ENCODE measurements around the gene NEURL1B. TPM values are rescaled to one million over a fixed set of nuclear protein-coding genes. Genes with fewer than 3 reads are reported as not detected.

The NEURL1B gene
- polyA plus RNA-seq, 1 donor: 40.4 TPM

DNA sequence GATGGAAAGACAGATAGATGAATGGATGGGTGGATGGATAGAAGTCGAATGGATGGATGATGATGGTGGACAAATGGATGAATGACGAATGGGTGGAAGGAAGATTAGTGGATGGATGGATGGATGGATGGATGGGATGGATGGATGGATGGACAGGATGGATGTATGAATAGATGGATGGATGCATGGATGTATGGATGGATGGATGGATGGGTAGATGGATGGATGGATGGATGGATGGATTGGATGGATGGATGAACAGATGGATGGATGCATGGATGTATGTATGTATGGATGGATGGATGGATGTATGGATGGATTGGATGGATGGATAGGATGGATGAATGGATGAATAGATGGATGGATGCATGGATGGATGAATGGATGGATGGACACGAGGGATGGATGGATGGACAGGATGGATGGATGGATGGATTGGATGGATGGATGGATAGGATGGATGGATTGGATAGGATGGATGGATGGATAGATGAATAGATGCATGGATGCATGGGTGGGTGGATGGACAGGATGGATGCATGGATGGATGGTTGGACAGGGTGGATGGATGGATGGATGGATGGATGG is 77.6 kb downstream of the NEURL1B start:
- DNase-seq: no peak

DNA sequence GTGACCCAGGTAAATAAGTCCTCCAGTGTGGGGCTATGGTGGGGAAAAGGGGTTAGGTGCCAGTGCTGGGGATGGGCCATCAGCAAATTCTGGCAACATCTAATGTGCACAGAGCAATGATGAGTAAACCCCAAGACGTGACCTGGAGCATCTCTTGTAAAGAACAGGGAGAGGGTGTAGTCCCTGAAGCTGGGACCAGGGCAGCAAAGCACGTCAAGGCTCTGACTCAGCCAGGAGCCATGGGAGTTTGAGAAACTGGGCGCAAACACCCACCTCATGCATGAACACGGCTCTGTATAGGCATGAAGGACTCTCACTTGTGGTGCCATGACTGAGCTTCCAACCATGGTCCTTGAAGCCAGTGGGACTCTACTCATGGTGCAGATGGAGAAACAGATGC is 78.1 kb downstream of the NEURL1B start:
- no peak for DNase-seq

DNA sequence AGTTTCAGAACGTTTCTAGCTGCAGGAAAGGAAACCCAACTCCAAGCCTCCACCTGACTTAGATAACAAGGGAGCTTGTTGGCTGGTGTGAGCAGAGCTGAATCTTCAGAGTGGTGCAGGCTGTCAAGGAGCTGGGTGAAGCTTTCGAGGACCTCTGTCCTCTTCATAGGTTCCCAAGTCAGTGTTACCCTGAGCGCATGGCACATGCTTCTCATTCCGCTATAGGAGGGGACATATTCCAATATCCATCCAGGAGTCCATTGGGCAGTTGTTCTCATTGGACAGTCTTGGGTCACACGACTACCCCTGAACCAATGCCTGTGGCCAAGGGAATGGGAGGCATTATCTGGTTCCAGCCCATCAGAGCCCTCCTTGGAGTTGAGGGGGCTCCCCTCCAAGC is 79.6 kb downstream of the NEURL1B start:
- no peak for DNase-seq

GRCh38 chr5:172721455-172722326 is 80.6 kb downstream of the NEURL1B start:
- peak; percentile 77 for DNase-seq

DNA sequence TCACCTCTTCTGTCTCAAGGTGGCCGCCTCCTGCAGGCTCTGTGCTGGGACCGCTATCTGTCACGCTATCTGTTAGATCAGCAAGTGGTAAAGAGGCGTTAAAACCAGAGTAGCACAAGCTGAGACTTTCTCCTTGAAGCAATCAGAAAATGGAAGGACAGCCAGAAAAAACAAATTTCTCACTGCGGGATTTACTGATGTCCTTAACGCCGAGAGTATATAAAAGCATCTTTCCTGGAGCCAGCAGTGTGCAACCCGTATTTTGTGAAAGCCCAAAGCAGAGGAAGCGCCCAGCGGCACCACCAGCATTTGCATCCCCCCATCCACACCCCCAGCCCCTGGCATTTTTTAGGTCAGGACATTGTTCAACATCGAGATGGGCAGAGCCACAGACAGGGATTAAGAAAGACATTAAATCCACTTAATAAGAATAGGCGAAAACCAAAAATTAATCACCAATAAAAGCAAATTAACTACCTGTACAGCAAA is 81.3 kb downstream of the NEURL1B start:
- no peak for DNase-seq

DNA sequence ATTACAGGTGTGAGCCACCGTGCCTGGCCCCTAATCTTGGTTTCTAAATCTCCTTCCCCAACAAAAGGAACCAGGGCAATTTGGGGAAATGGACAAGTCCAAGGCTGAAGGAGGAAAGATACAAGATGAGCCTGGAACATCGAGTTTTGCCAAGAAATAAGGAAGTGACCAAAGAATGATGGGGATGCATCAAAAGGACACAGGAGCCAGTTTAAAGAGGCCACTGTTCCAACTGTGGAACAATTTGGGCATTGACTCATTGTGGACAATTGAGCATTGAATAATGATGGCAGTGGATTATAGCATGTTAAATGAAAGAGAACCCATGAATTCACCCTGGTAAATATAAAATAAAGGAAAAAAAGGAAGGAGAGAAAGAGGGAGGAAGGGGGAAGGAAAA is 82.4 kb downstream of the NEURL1B start:
- DNase-seq: no peak

- DNase-seq: no peak
Measured at GRCh38 chr5:172724242-172725183, 83.5 kb downstream of the NEURL1B start.

DNA sequence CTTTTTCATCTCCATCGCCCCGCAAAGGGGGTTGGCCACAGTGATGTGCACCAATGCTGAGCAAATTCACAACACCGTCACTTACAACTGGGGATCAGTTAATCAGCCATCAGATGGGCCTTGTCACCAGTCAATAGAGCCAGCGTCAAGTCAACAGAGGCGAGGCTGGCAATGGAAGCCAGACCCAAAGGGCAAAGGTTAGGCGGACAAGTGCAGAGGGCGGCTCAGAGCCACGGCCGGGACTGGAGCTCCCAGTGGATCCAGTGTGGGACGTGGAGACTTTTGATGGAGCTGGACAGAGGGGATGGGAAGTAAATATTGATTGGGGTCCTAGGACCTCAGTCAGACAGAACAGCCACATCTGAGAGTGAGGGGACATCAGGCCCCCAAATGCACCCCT is 84.2 kb downstream of the NEURL1B start:
- no peak for DNase-seq

DNA sequence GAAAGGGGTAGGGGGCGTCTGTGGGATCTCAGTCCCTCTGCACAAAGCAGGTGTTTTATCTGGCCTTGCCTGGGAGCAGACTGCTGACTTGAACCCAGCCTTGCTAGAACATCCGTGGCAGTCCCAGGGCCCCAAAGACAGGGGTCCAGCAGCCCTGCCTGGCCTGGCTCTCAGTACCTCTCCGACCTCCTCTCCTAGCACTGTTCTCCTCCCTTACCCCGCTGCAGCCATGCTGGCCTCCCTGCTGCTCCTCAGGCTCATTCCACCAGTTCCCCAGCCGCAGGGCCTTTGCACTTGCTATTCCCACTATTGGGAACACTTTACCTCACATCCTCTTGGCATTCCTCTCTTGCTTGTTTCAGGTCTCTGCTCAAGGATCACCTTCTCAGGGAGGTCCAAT is 84.7 kb downstream of the NEURL1B start:
- no peak for DNase-seq

DNA sequence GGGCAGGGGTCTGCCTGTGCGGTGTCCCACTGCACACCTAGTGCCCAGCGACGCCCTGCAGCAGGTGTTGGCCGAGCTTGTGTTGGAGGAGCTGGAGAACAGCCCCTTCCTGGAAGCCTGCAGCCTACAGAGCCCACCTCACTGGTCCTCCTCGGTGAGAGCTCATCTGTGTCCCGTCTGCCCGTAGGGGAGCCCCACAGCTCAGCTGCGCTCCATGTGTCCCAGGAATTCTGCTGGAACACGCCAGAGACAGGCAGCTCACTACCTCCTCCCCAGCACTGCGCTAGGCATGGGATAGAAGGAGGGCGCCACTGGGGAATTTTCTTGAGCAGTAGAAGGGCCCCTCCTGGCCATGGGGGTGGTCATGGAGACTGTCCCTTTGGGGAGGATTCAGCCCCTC is 85.9 kb downstream of the NEURL1B start:
- no peak for DNase-seq

- DNase-seq: no peak
Measured at GRCh38 chr5:172727551-172727950, 86.5 kb downstream of the NEURL1B start.

DNA sequence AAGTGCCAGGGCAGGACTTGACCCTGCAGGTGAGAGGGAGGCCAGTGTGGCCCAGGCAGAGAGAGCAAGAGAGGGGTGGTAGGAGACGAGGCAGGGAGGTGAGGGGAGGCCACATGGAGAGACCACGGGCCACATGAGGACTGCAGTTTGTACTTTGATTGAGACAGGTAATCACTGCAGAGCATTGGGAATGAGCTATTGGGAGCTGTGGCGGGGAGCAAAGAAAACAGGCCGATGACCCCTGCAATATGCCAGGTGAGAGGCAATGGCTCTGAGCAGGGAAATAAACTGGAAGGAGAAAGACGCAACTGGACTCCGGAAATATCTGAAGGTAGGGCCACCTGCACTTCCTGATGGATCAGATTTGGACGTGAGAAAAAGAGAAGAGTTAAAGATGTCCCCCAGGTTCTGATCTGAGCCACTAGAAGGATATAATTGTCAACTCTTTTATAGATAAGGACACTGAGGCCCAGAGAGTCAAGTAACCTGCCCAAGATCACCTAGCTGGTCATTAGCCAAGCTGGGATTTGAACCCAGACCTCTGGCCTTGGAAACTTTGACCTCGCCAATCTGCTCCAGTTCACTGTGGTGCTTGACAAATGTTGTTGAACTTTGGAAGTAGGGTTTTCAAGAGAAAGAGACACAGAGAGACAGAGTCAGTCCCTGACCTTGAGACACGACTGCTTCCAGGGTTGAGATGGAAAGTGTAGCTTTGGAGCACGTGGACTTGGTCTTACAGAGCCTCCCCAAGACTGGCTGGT is 87.6 kb downstream of the NEURL1B start:
- no peak for DNase-seq

- DNase-seq: no peak
Measured at GRCh38 chr5:172729588-172729987, 88.5 kb downstream of the NEURL1B start.

DNA sequence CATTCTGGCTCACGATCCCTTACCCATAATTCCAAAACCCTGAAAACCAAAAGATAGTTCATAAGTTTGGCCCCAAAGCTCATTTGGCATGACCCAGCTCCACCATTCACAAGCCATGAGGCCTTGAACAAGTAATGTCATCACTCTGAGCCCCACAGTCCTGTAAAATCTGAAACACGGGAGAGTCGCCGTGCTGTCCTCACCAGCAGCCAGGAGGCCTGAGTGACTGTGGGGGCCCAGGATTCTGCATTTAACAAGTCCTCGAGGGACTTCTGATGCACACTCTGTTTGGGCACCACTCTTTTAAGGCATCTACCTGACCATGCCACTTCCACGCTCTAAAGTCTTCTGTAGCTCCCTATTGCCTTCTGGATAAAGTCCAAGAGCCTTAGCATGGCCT is 89.2 kb downstream of the NEURL1B start:
- no peak for DNase-seq

- no peak for DNase-seq
Measured at GRCh38 chr5:172730981-172731679, 90.1 kb downstream of the NEURL1B start.

GRCh38 chr5:172731680-172732074 is 90.6 kb downstream of the NEURL1B start:
- DNase-seq: no peak

- DNase-seq: no peak
Measured at GRCh38 chr5:172732201-172732865, 91.3 kb downstream of the NEURL1B start.

- peak; percentile 88 for DNase-seq
Measured at GRCh38 chr5:172733131-172733973, 92.3 kb downstream of the NEURL1B start.

DNA sequence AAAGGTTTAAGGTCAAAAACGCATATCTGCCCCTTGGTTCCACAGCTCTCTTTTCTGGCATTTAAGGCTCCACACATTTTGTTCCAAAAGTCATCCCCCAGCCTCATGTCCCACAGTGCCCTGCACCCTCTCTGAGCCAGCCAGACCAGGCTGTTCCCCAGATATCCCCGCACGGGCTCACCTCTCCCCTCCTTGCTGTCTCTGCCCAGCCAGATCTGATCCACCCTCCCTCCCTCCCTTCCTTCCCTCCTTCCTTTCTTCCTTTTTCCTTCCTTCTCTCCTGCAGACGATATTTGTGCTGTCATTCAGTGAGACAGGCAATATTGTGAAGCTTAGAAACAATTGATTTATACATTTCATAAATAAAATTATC is 92.9 kb downstream of the NEURL1B start:
- no peak for DNase-seq
